Measurements from ENCODE around the gene NKG7. TPM values are rescaled to one million over a fixed set of nuclear protein-coding genes. Genes with fewer than 3 reads are reported as not detected.

Gene NKG7
- total and polyA plus RNA-seq, 2 of the 13 experiments (the other 11 are each of a cell fraction or from before 2014, with no cell fraction given): 0.40 TPM; not detected in 1

- peak; percentile 97 for TF ChIP-seq ZNF558 (CRISPR knock-in tag; IDR thresholded peaks at IDR 0.05; ENCODE audit: borderline replicate concordance)
- TF ChIP-seq IKZF1 (IDR thresholded peaks at IDR 0.05): no peak
- 0 out of 2 replicates have a peak, but pooled peaks have one; percentile 8 for TF ChIP-seq FOXC1 (CRISPR knock-in tag; IDR thresholded peaks at IDR 0.05; ENCODE audit: borderline replicate concordance)
- peak; percentile 57 for TF ChIP-seq ZFP90 (CRISPR knock-in tag; IDR thresholded peaks at IDR 0.05; ENCODE audit: borderline replicate concordance)
- TF ChIP-seq, protein P1, sequence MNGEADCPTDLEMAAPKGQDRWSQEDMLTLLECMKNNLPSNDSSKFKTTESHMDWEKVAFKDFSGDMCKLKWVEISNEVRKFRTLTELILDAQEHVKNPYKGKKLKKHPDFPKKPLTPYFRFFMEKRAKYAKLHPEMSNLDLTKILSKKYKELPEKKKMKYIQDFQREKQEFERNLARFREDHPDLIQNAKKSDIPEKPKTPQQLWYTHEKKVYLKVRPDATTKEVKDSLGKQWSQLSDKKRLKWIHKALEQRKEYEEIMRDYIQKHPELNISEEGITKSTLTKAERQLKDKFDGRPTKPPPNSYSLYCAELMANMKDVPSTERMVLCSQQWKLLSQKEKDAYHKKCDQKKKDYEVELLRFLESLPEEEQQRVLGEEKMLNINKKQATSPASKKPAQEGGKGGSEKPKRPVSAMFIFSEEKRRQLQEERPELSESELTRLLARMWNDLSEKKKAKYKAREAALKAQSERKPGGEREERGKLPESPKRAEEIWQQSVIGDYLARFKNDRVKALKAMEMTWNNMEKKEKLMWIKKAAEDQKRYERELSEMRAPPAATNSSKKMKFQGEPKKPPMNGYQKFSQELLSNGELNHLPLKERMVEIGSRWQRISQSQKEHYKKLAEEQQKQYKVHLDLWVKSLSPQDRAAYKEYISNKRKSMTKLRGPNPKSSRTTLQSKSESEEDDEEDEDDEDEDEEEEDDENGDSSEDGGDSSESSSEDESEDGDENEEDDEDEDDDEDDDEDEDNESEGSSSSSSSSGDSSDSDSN (CRISPR knock-in tag; IDR thresholded peaks at IDR 0.05): peak; percentile 89
- no peak for TF ChIP-seq ZNF678 (CRISPR knock-in tag; IDR thresholded peaks at IDR 0.05)
- TF ChIP-seq ZNF782 (CRISPR knock-in tag; IDR thresholded peaks at IDR 0.05; ENCODE audit: borderline replicate concordance): no peak; the same call in 1 of the 2 replicates
- TF ChIP-seq PBX3 (CRISPR knock-in tag; IDR thresholded peaks at IDR 0.05; ENCODE audit: borderline replicate concordance): no peak
- TF ChIP-seq JUND (CRISPR knock-in tag; IDR thresholded peaks at IDR 0.05): peak; percentile 47; the same call in 1 of the 2 replicates
- no peak for TF ChIP-seq RERE (CRISPR knock-in tag; IDR thresholded peaks at IDR 0.05; ENCODE audit: low read depth)
- TF ChIP-seq IRF1 (CRISPR knock-in tag; IDR thresholded peaks at IDR 0.05; ENCODE audit: low read depth): 0 out of 2 replicates have a peak, but pooled peaks have one; percentile 58
- TF ChIP-seq PPARG (CRISPR knock-in tag; conservative IDR thresholded peaks at IDR 0.05): peak; percentile 62
- TF ChIP-seq NONO (IDR thresholded peaks at IDR 0.05): no peak
- TF ChIP-seq NONO (CRISPR knock-in tag; conservative IDR thresholded peaks at IDR 0.05): peak; percentile 83
- TF ChIP-seq MTF2 (CRISPR knock-in tag; IDR thresholded peaks at IDR 0.05; ENCODE audit: borderline replicate concordance): no peak
- peak; percentile 74; the same call in 1 of the 2 replicates for TF ChIP-seq BCL3 (CRISPR knock-in tag; IDR thresholded peaks at IDR 0.05)
Measured at GRCh38 chr19:51367565-51368365, 4.7 kb downstream of the NKG7 start (continued).

Data from HepG2 (cell line).